ENCODE results near the gene DNAJB12. TPM values are rescaled to one million over a fixed set of nuclear protein-coding genes. Genes with fewer than 3 reads are reported as not detected.
"Not testable (repeated sequence)": the region's sequence is repeated elsewhere in the genome, so short reads cannot be mapped to it uniquely, and the experiment has no call there.

DNAJB12 gene
- total RNA-seq, 1 donor from 2014 or later = 32.1 TPM

GRCh38 chr10:72353028-72353964 is 1.4 kb downstream of the DNAJB12 start:
- Mint-ChIP-seq H3K4me3 (peak overlapping the region; percentile 98), H3K9me3 (peaks cover 4% of the 10 kb centered on the region), H3K27me3 (ENCODE audit: low read depth) (no peaks in the 10 kb centered on the region), H3K4me1 (peaks cover 25% of the 10 kb centered on the region), H3K27ac (peak overlapping the region; percentile 99), H3K36me3 (peaks cover 8% of the 10 kb centered on the region)
- no peak for DNase-seq (ENCODE audit: low spot score in 2 of 2, unreplicated experiment in 2 of 2)
- TF ChIP-seq CTCF (IDR thresholded peaks at IDR 0.05; ENCODE audit: unreplicated experiment) = no peak

- DNase-seq (ENCODE audit: low spot score in 2 of 2, unreplicated experiment in 2 of 2) = no peak
- Mint-ChIP-seq H3K4me3 (no peak overlapping the region), H3K27ac (no peak overlapping the region), H3K9me3 (peaks cover 4% of the 10 kb centered on the region), H3K27me3 (ENCODE audit: low read depth) (no peaks in the 10 kb centered on the region), H3K36me3 (peaks cover 8% of the 10 kb centered on the region), H3K4me1 (peaks cover 25% of the 10 kb centered on the region)
- no peak for TF ChIP-seq CTCF (IDR thresholded peaks at IDR 0.05; ENCODE audit: unreplicated experiment)
Observed at GRCh38 chr10:72351479-72351878, 3.2 kb downstream of the DNAJB12 start.

- DNase-seq (ENCODE audit: low spot score in 2 of 2, unreplicated experiment in 2 of 2) = no peak
- peaks cover 6% of the 10 kb centered on the region for H3K36me3 Mint-ChIP-seq
- H3K27ac Mint-ChIP-seq = peak overlapping the region; percentile 27
- no peaks in the 10 kb centered on the region for H3K27me3 Mint-ChIP-seq (ENCODE audit: low read depth)
- no peaks in the 10 kb centered on the region for H3K9me3 Mint-ChIP-seq
- no peak overlapping the region for H3K4me3 Mint-ChIP-seq
- no peak for TF ChIP-seq CTCF (IDR thresholded peaks at IDR 0.05; ENCODE audit: unreplicated experiment)
- peaks cover 19% of the 10 kb centered on the region for H3K4me1 Mint-ChIP-seq
Observed at GRCh38 chr10:72349438-72349837, 5.3 kb downstream of the DNAJB12 start.

GRCh38 chr10:72348282-72348681 is 6.4 kb downstream of the DNAJB12 start:
- no peak for TF ChIP-seq CTCF (IDR thresholded peaks at IDR 0.05; ENCODE audit: unreplicated experiment)
- no peak for DNase-seq (ENCODE audit: low spot score in 2 of 2, unreplicated experiment in 2 of 2)
- Mint-ChIP-seq H3K36me3 (peaks cover 6% of the 10 kb centered on the region), H3K9me3 (no peaks in the 10 kb centered on the region), H3K4me3 (no peak overlapping the region), H3K27ac (no peak overlapping the region), H3K4me1 (peaks cover 13% of the 10 kb centered on the region), H3K27me3 (ENCODE audit: low read depth) (no peaks in the 10 kb centered on the region)

GRCh38 chr10:72346117-72346516 is 8.6 kb downstream of the DNAJB12 start:
- not testable (repeated sequence) for H3K36me3 Mint-ChIP-seq; H3K4me3 Mint-ChIP-seq; H3K27me3 Mint-ChIP-seq (ENCODE audit: low read depth); H3K4me1 Mint-ChIP-seq; DNase-seq (ENCODE audit: low spot score in 2 of 2, unreplicated experiment in 2 of 2); H3K9me3 Mint-ChIP-seq; H3K27ac Mint-ChIP-seq

GRCh38 chr10:72344932-72345331 is 9.8 kb downstream of the DNAJB12 start:
- no peaks in the 10 kb centered on the region for H3K4me1 Mint-ChIP-seq
- H3K27ac Mint-ChIP-seq = no peak overlapping the region
- TF ChIP-seq CTCF (IDR thresholded peaks at IDR 0.05; ENCODE audit: unreplicated experiment) = no peak
- H3K4me3 Mint-ChIP-seq = no peak overlapping the region
- H3K36me3 Mint-ChIP-seq = peaks cover 13% of the 10 kb centered on the region
- no peaks in the 10 kb centered on the region for H3K9me3 Mint-ChIP-seq
- no peak for DNase-seq (ENCODE audit: low spot score in 2 of 2, unreplicated experiment in 2 of 2)
- H3K27me3 Mint-ChIP-seq (ENCODE audit: low read depth) = no peaks in the 10 kb centered on the region

Data from mesothelial cell of epicardium (in vitro differentiated cells).